HG03108 (cell line): ENCODE data around the gene JAM2.
A peak's percentile ranks its signal among the peaks of the same experiment; 100 is the strongest.
"Not testable (repeated sequence)": the region's sequence is repeated elsewhere in the genome, so short reads cannot be mapped to it uniquely, and the experiment has no call there.

Experiments used
- ATAC-seq: cut with Tn5 transposase; IDR thresholded peaks from one replicate; pipeline ENCODE4 v1.9.1; 2021; ENCODE audit warnings: moderate library complexity; ENCODE audit not compliant: unreplicated experiment

JAM2 gene

DNA sequence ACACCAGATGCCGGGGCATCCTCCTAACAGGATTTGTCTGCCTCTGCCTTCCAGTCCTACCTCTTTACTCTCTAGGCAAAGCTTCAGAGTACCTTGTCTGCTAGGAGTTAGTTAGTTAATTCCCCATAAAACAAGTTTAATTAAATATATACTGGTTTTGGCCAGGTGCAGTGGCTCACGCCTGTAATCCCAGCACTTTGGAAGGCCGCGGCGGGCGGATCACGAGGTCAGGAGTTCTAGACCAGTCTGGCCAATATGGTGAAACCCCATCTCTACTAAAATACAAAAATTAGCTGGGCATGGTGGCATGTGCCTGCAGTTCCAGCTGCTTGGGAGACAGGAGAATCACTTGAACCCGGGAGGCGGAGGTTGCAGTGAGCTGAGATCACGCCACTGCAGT lies 75.0 kb downstream of the JAM2 start:
- ATAC-seq, result not testable (repeated sequence)

DNA sequence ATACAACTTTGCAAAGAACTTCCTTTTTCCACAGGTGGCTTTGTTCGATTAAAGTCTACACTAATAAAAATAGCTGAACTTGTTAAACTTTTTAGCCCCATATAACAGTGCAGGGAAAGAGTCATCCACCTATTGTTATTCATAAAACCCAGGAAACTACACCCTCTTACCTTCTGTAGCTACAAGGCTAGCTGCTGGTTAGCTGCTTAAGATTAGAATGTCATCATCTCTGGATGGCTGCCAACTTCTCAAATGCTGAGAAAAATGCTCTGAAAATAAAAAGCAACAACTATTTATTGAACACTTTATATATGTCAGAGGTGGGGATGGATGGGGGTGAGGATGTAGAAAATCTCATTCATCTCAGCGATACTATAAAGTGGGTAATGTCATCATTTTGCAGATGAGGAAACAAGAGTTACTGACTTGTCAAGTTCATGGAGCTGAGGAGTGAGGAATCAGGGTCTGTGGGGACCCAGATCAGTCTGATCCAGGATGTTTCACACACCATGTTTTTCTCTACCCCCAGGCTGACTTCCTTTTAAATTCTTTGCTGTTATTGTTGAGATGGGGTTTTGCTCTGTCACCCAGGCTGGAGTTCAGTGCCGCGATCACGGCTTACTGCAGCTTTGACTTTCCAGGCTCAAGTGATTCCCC lies 78.6 kb downstream of the JAM2 start:
- no peak for ATAC-seq

DNA sequence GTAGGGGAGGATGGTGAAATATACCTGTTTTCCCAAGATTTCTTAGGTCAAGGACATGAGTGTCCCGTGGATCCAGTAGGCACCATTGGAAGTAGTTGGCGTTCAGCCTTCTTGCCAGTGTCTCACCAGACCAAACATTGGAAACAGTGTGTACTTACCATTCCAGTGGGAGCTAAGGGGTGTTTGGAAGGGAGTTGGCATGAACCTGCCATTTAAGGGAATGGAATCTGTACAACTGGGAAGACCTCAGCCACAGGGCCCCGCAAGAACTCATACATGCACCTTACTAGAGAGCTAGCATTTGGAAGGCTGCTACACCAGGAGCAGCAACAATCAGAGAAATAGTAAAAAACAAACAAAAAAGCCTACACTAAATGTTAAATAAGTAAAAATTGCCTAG lies 82.9 kb downstream of the JAM2 start:
- no peak for ATAC-seq

DNA sequence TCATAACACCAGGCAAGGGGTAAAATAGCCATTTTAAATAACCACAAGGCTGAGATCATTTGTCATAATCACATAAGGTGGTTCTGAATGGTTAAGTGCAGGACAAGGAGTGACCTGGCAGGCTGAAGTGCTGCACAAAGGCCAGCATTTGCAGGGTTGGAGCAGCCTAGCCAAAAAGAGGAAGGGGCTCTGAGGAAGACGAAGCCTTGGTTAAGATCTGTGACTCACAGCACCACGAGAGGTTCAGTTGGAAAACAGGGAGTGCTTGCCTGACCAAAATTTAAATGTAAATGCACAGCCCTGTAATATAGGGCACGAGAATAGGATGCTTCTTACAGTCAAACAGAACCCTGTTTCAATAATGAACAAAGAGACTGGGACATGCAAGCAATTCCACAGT lies 83.6 kb downstream of the JAM2 start:
- ATAC-seq, result no peak

DNA sequence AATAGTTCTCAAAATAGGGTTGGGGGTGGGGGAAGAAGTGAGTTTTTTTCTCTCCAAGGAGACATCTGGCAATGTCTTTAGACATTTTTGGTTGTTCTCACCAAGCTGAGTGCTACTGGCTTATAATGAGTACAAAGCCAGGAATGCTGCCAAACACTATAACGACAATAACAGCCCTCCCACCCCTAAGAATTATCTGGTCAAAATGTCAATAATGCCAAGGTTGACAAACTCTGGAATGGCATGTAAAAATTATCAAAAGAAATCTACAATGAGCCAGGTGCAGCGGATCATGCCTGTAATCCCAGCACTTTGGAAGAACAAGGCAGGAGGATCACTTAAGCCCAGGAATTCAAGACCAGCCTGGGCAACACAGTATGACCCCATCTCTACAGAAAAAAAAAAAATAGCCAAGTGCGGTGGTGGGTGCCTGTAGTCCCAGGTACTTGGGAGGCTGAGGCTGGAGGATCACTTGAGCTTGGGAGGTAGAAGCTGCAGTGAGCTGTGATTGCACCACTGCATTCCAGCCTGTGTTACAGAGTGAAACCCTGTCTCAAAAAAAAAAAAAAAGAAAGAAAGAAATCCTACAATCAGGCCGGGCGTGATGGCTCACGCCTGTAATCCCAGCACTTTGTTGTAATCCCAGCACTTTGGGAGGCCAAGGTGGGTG lies 93.2 kb downstream of the JAM2 start:
- ATAC-seq, result no peak

DNA sequence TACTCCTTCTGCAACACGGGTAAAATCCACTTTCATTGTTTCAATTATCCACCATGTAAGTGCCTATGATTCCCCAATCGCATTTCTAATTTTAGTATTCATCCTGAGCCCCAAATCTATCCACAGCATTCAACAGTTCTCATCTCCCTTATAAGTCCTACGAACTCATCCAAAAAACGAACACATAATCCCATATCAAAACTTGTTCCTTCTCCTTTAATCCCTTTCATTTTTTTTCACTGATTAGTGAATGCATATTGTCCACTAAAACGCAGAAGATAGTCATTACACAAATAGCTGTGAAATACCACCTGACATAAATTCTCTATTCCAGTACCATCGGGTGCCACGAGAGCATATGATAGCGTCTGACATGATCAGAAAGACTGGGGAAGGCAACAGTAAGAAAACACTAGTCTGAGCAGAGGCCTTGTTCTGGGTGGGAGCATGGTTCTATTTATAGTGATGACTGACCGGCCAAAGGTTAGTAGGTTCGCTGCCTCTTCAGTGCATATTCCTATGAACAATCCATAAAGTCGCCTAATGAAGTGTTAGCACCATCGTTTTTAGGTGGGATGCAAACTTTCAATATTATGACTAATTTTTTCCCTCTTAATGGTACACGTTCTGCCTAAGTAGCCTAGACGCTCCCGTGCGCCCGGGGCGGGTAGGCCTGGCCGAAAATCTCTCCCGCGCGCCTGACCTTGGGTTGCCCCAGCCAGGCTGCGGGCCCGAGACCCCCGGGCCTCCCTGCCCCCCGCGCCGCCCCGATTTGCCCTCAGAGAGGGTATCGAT lies 95.0 kb downstream of the JAM2 start:
- peak; percentile 6 for ATAC-seq

DNA sequence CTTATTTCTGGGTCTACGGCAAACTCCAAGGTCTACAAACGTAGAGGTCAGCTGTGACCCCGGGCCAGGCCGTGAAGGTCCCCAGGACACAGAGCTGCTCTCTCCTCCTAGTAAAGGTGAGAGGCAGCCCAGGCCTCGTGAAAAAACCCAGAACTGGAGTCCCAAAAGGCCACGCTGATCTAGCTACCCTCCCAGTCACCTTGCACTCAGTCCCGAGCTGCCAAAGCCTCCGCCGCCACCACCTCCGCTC lies 95.5 kb downstream of the JAM2 start:
- no peak for ATAC-seq

DNA sequence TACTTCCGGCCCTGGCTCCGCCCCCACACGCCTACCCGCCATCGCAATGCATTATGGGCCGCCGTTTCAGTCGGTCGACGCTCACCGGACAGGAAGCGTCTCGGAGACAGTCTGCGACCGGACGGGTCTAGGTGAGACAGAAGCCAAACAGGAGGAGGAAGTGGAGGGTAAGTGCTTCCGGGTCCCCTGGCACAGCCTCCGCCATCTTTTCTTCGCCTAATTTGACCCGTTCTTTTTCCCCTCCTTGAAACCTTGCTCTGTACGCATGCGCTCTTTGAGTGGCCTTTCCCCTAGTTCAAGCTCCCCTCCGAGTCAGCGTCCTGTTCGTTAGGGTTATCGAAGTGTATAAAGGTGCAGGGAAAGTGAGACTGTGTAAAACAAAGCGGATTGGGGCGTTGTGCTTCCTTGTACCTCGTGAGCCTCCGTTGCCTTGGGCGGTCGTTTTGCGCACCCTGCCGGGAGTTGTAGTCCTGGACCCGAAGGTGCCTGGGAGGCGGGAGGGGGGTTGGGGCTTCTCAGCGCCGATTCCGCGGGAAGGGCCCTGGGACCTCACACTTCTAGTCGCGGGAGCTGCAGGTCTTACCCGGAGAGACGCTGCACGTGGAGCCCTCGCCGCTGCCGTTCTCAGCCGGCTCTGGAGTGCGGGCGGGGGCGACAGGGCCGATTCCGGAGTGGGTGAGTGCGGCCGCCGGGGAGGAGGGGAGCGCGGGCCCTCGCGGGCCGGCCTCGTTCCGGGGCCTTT lies 96.0 kb downstream of the JAM2 start, which contains the start of the genes ATP5PF and GABPA:
Gene ATP5PF, minus strand, starts transcription at position 1 of the 742 bp plus-strand sequence. CDS start 5,110 bp downstream, outside the sequence.
Gene GABPA, plus strand, starts transcription at position 69 of the 742 bp plus-strand sequence. CDS start 6,627 bp downstream, outside the sequence.
- peak; percentile 85 for ATAC-seq

DNA sequence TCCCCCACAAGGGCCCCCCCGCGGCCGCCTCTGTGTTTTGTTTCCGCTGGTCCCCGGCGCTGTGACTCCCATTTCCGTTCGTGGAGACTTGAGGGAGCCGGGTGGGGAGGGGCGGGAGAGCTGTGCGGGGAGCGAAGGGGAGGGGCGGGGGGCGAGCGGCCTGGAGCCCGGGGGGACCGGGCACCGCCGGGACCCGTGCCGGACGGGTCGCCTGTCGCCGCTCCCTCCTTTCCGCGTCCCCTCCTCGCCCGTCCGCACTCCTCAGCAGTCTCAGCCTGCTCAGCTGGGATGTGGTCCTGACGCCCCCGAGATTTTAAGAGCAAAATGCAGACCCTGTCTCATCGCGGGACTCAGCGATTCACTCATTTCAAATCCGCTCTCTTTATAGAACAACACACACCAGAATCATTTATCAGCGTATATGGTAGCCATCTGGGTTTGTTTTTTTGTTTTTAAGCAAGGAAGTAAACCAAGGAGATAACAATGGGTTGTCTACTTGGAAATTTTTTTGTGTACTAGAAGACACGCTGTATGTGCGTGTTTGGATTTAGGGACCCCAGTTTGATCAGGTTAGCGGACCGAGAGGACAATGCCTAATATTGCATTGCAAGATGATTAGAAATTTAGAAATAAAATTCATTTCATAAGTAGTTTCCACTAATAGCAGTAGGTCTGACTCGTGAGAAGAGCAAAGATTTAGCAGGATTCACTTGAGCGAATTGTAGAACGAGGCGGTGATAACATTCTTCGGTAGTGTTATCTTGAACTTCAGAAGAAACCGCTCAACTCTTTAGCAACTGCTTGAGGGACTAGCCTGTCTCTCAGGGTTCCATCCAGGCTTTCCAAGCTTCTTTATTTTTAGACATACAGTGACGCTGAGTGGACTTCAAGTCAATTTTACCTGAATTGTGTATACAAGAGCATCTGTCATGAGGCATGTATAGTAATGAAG lies 96.9 kb downstream of the JAM2 start:
- peak; percentile 8 for ATAC-seq

DNA sequence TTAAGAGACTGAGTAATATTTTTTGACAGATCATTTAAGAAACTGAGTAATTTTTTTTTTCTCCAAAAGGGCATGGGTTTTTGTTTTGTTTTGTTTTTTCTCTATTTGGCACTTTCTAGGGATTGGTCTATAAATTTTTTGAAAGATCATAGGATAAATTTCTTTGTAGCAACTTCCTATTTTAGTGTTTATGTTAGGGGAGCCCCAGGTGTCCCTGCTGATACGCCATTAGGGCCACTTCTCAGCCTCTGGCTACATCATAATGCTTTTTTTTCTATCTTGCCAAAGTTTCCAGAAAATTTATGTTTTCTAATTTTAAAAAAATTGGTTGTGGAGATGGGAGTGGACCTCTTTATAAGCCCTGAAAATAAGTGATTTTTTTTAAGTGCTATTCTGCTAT lies 98.4 kb downstream of the JAM2 start:
- ATAC-seq, result no peak

DNA sequence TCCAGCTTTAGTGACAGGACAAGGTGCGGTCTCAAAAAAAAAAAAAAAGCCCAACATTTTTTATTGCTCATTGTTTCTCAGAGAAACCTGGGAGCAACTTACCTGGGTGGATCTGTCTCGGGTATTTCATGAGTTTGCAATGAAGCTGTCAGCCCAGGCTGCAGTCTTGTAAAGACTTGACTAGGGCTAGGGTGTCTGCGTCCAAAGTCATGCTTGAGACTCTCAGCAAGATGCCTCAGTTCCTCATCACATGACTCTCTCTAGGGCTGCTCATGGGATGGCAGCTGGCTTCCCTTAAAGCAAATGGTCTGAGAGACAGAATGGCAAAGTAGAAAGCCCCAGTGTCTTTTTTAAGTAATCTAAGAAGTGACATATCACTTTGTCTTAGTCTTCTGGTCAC lies 103.8 kb downstream of the JAM2 start:
- no peak for ATAC-seq

DNA sequence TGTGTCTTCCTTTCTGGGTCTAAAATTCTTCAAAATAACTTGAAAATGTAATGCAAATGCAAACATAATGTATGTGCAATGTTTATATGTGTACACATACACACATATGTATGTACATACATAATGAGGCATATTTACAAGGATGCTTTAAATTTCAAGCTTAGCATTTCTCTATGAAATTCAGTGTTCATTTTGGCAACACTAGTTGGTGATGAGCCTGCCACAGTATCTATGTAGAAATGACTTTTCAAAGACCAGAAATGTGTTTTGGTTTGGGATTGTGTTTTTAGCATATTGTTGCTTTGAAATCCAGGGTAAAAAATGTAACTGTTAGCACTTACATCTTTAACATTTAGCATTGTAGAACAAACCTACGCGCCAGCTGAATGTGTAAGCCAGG lies 105.8 kb downstream of the JAM2 start:
- no peak for ATAC-seq

DNA sequence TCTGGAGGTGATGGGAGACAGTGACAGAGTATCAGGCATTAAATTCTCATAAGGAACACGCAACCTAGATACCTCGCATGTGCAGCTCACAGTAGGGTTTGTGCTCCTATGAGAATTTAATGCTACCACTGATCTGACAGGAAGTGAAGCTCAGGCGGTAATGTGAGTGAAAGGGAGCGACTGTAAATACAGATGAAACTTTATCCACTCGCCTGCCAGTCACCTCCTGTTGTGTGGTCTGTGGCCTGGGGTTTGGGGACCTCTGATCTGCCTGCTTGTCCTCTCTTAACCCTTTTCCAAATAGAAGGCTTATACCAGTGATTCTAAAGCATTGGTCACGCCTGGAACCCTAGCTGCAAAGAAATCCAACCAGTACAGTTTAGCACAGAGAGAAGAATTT lies 111.0 kb downstream of the JAM2 start:
- no peak for ATAC-seq

DNA sequence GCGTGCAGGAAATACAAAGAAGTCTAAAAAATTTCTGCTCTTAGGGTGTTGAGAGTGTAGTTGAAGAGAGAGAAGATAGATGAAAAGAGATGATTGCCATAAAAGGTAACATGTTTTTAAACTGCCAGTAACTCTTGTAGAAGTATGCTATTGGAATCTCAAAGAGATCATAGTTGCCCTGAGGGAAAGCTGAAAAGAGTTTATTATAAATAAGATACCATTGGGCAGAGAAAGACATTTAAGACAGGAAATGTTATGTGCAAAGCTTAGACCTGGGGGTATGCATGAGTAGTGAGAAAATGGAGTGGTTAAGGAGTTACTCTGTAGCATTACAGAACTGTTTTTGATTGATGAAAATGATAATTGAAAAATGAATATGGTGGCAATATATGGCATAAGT lies 113.4 kb downstream of the JAM2 start:
- no peak for ATAC-seq

DNA sequence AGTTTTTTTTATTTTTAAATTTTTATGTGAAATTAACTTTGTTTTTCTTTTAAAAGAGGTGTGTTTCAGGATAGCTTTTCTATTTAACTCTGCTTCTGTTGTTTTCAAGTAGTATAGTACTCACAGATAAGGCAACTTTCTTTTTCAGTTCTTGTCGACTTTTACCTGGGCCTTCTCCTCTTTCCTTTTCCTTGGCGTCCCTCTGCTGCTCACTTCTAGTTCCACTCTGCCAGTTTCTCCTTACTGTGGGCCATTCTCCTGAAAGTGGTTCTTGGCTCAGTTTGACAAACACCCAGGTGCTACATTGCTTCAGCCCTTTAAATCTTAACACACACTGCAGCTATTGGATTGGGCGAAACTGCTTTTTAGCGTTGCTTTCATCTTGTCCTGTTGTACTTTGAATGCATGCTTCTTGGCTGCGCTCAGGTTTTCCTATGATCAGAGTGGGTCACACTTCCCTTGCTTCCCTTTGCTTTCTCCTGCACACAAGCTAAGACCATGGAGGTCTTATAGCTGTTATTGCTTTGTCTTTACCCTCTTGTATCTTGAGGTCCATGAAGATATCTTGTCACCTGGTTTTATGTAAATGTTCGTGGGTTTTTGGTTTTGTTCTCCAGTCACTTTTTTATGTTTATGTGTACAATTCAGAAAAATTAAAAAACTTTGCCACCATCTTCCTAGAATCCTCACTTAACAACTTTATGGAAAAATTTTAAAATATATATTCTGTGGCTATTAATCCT lies 117.3 kb downstream of the JAM2 start:
- no peak for ATAC-seq

DNA sequence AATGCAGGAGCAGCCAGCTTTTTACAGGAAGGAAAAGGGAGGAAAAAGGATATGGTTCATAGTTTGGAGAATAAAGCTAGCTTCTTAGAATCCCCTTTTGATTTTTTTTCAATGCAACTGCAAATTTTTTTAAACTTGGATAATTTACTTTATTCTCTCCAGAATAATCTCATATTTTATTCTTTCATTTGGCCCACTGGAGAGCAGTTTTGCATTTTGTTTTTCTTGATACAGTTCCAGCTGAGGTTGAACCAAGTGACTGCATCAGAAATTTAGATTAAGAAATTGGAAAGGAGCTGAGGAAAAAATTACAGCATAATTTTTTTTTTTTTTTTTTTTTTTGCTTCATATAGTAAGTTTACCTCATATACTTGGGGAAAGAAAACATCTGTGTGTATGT lies 118.5 kb downstream of the JAM2 start:
- ATAC-seq, result no peak

DNA sequence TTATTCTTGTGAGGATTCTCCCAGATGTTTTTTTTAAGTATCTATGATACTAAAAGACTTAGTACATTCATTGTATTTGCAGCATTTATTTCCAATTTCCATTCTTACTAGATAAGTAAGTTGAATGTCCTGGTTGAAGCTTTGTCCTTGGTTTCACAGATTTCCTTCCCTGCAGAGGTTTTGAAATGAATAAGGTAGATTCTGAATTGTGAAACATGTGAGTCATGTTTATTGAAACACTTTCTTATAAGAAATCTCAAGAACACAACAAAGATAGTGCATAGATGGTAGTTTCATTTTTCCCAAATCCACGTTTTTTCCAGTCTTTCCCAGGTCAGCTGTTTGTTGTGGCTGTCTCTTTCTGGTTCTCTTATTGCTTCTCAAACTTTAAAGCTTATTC lies 120.5 kb downstream of the JAM2 start:
- no peak for ATAC-seq

DNA sequence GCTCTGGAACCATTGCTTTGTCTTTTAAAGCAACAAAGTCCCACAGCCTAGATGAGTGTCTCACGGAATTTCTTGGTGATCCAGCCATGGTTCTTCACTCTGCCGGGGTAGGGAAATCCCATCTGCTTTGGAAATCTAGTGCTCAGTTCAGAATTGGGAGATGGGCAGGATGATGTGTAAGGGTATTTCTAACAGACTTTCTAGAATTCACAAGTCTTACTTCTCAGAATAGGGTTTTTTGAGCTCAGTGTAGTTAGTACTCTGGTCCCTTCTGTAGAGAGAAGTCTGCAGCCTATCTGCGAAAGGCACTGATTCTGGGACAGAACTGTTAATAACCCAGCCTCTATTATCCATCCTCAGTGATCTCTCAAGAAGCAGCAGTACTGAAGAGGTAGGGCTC lies 121.0 kb downstream of the JAM2 start:
- no peak for ATAC-seq

DNA sequence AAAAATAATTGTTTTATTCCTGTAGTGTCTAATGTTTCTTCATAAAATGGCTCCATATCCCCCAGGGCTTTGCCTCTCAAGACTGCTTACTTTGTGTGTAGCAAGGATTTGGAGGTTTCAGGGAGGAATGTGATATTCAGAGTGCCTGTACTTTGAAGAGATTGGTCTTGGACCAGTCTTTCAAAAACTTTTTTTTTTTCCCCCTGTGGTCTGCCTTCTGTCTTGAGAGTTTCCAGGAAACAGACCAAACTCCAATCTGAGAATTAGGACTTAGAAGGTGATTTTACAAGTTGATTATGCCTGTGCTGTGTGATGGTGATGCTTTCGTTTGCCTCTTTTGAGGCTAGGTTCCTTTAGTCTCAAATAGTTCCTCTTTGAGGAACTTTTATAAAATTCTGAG lies 121.6 kb downstream of the JAM2 start:
- no peak for ATAC-seq

DNA sequence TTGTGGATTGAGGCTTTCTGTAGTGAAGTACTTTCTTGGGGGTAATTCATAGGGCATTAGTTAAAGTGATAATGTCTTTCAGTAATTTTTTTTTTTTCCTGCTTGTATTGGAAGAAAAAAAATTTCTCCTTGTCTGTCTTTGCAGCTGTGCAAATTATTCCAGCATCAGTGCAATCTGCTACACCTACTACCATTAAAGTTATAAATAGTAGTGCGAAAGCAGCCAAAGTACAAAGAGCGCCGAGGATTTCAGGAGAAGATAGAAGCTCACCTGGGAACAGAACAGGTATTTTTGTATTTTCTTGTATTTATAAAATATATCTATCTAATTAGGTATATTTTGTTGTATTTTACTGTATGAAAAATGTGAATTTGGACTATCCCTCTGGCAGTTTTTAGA lies 125.0 kb downstream of the JAM2 start:
- ATAC-seq, result no peak
